ENCODE data around the gene PTPRE.

DNA sequence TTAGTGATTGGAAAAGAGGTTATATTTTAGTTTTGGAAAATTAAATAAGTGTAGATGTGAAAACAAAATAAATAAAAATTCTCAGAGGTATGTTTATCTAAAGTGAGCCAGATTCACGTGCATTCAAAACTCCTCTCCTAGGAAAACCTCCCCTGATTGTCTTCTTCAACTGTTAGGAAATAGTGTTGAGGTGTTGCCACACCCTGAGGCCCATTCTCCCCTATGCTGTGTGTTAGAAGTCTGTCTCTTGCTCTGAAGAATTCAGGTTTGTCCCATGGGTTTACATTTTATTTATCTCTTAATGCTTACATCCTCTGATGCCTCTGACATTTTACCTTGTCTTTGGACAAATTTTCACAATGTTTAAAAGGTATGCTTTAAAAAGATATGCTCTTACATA lies 40.3 kb downstream of the PTPRE start:
- TF ChIP-seq SNAI2 (CRISPR knock-in tag; IDR thresholded peaks at IDR 0.05) = no peak
- TF ChIP-seq ESRRG (CRISPR knock-in tag; IDR thresholded peaks at IDR 0.05) = no peak
- no peak for TF ChIP-seq TOX (CRISPR knock-in tag; IDR thresholded peaks at IDR 0.05; ENCODE audit: borderline replicate concordance)
- TF ChIP-seq, protein P1, sequence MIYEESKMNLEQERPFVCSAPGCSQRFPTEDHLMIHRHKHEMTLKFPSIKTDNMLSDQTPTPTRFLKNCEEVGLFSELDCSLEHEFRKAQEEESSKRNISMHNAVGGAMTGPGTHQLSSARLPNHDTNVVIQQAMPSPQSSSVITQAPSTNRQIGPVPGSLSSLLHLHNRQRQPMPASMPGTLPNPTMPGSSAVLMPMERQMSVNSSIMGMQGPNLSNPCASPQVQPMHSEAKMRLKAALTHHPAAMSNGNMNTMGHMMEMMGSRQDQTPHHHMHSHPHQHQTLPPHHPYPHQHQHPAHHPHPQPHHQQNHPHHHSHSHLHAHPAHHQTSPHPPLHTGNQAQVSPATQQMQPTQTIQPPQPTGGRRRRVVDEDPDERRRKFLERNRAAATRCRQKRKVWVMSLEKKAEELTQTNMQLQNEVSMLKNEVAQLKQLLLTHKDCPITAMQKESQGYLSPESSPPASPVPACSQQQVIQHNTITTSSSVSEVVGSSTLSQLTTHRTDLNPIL (CRISPR knock-in tag; IDR thresholded peaks at IDR 0.05; ENCODE audit: low read depth) = no peak
- TF ChIP-seq RARB (CRISPR knock-in tag; IDR thresholded peaks at IDR 0.05) = no peak

Data from SK-N-SH treated with all-trans-retinoic acid at 6 μM for 48 hours (cell line).